Liver (tissue), 9 donors: ENCODE data around the gene JOSD2. TPM values are rescaled to one million over a fixed set of nuclear protein-coding genes. Genes with fewer than 3 reads are reported as not detected.

Experiments
- DNase-seq: peaks from one replicate; pipeline ENCODE4 v3.0.0-alpha.2; 2017; ENCODE audit warnings: low spot score
- H3K27ac ChIP-seq, 2 donors: one replicate each; pipeline ENCODE4 v1.7.0; 2013; ENCODE audit warnings: inconsistent platforms in 2 of 2, low read length in 2 of 2, control low read depth in 1 of 2, low read depth in 1 of 2, mild to moderate bottlenecking in 1 of 2
- H3K27me3 ChIP-seq, 4 donors: one replicate each; pipeline versions ENCODE4 v1.6.1 to v1.7.0; 2013; ENCODE audit warnings: low read length in 3 of 4, inconsistent platforms in 1 of 4, mild to moderate bottlenecking in 1 of 4, moderate library complexity in 1 of 4; ENCODE audit not compliant: control insufficient read depth in 4 of 4, insufficient read depth in 4 of 4
- H3K36me3 ChIP-seq, 4 donors: one replicate each; pipeline versions ENCODE4 v1.6.1 to v1.7.0; 2013; ENCODE audit warnings: low read length in 3 of 4, mild to moderate bottlenecking in 3 of 4, low read depth in 1 of 4, moderate library complexity in 1 of 4; ENCODE audit not compliant: control insufficient read depth in 4 of 4, insufficient read depth in 3 of 4
- H3K4me1 ChIP-seq, 4 donors: one replicate each; pipeline versions ENCODE4 v1.6.1 to v1.7.0; 2013; ENCODE audit warnings: low read length in 3 of 4, mild to moderate bottlenecking in 3 of 4, moderate library complexity in 1 of 4; ENCODE audit not compliant: control insufficient read depth in 4 of 4, insufficient read depth in 4 of 4
- H3K4me3 ChIP-seq, 3 donors: one replicate each; pipeline versions ENCODE4 v1.6.1 to v1.7.0; 2013; ENCODE audit warnings: low read length in 3 of 3, control low read depth in 1 of 3, low read depth in 1 of 3, mild to moderate bottlenecking in 1 of 3
- H3K9ac ChIP-seq, 2 donors: one replicate each; pipeline ENCODE4 v1.7.0; 2013; ENCODE audit warnings: low read length in 2 of 2, mild to moderate bottlenecking in 2 of 2, moderate library complexity in 2 of 2, control low read depth in 1 of 2, low read depth in 1 of 2
- H3K9me3 ChIP-seq, 4 donors: one replicate each; pipeline versions ENCODE4 v1.6.1 to v1.7.0; 2013; ENCODE audit warnings: low read length in 3 of 4; ENCODE audit not compliant: control insufficient read depth in 4 of 4
- EGR1 ChIP-seq, 2 donors: IDR thresholded peaks; 2 replicates each; pipeline ENCODE4 v1.6.1; 2016 to 2018; ENCODE audit warnings: antibody characterized with exemption in 2 of 2, low read depth in 2 of 2
- FOXA1 ChIP-seq: IDR thresholded peaks from 2 replicates; pipeline ENCODE4 v1.6.1; 2016; ENCODE audit warnings: antibody characterized with exemption
- FOXA2 ChIP-seq: IDR thresholded peaks from 2 replicates; pipeline ENCODE4 v1.6.1; 2016; ENCODE audit warnings: antibody characterized with exemption
- GABPA ChIP-seq, 2 donors: IDR thresholded peaks in 1 of 2; conservative IDR thresholded peaks in 1 of 2; 2 replicates each; pipeline ENCODE4 v1.6.1; 2016; ENCODE audit warnings: antibody characterized with exemption in 2 of 2, mild to moderate bottlenecking in 1 of 2, moderate library complexity in 1 of 2
- HNF4A ChIP-seq, 2 donors: conservative IDR thresholded peaks; 2 replicates each; pipeline ENCODE4 v1.6.1; 2016; ENCODE audit warnings: antibody characterized with exemption in 2 of 2, mild to moderate bottlenecking in 2 of 2
- HNF4G ChIP-seq: IDR thresholded peaks from 2 replicates; pipeline ENCODE4 v1.6.1; 2016; ENCODE audit warnings: antibody characterized with exemption
- JUND ChIP-seq, 2 donors: IDR thresholded peaks; 2 replicates each; pipeline ENCODE4 v1.6.1; 2016; ENCODE audit warnings: antibody characterized with exemption in 2 of 2
- NR2F2 ChIP-seq: IDR thresholded peaks from 2 replicates; pipeline ENCODE4 v1.6.1; 2016; ENCODE audit warnings: antibody characterized with exemption
- RAD21 ChIP-seq, 2 donors: IDR thresholded peaks; 2 replicates each; pipeline ENCODE4 v1.6.1; 2016; ENCODE audit warnings: antibody characterized with exemption in 2 of 2, mild to moderate bottlenecking in 2 of 2
- RXRA ChIP-seq, 2 donors: IDR thresholded peaks; 2 replicates each; pipeline ENCODE4 v1.6.1; 2017 to 2018; ENCODE audit warnings: antibody characterized with exemption in 2 of 2, mild to moderate bottlenecking in 1 of 2
- SP1 ChIP-seq: IDR thresholded peaks from 2 replicates; pipeline ENCODE4 v1.6.1; 2018; ENCODE audit warnings: antibody characterized with exemption, mild to moderate bottlenecking
- TAF1 ChIP-seq: conservative IDR thresholded peaks from 2 replicates; pipeline ENCODE4 v1.6.1; 2016; ENCODE audit warnings: antibody characterized with exemption, mild to moderate bottlenecking
- YY1 ChIP-seq: IDR thresholded peaks from 2 replicates; pipeline ENCODE4 v1.6.1; 2016; ENCODE audit warnings: antibody characterized with exemption, mild to moderate bottlenecking
- WGBS: extraction: QIAGEN DNeasy Blood & Tissue Kit; methylation state at CpG from one replicate; pipeline ENCODE4 v1.1.7; 2013; 5-methylcytosine and 5-hydroxymethylcytosine counted together
- polyA plus RNA-seq, 2 donors: library from polyadenylated mRNA; stranded (reverse) in 1 of 2; unstranded in 1 of 2; fragments of 200-250 nt in 1 of 2; fragments of >200 nt in 1 of 2; fragmentation: Nextera tagmentation in 1 of 2; extraction: Ambion mirVana in 1 of 2; gene quantifications; one replicate each; pipeline versions ENCODE4 v1.2.1 to v1.2.3, GENCODE V29; 2013 to 2015
- total RNA-seq, 2 donors: library from RNA; depleted of rRNA; stranded (reverse); fragments of >200 nt; gene quantifications; one replicate each; pipeline ENCODE4 v1.2.3, GENCODE V29; 2014
- TF ChIP-seq, protein P1 (sequence below): fragments of 150-350 bp; IDR thresholded peaks from 2 replicates; pipeline ENCODE4 v1.5.1; 2017; ENCODE audit warnings: improper control_type of control experiment, low read depth, low read length; ENCODE audit not compliant: missing input control
- TF ChIP-seq, protein P2 (sequence below): IDR thresholded peaks from 2 replicates; pipeline ENCODE4 v1.6.1; 2016; ENCODE audit warnings: antibody characterized with exemption
- TF ChIP-seq, protein P3 (sequence below): IDR thresholded peaks from 2 replicates; pipeline ENCODE4 v1.6.1; 2016; ENCODE audit warnings: antibody characterized with exemption
- TF ChIP-seq, protein P4 (sequence below): IDR thresholded peaks from 2 replicates; pipeline ENCODE4 v1.6.1; 2016; ENCODE audit warnings: antibody characterized with exemption, mild to moderate bottlenecking
- TF ChIP-seq, protein P5 (sequence below): IDR thresholded peaks from 2 replicates; pipeline ENCODE4 v1.6.1; 2016; ENCODE audit warnings: antibody characterized with exemption
- donor health status: healthy.
- donor health status: healthy.
- donor health status: healthy.
- donor health status: healthy.
- donor health status: healthy.

The JOSD2 gene
- total and polyA plus RNA-seq, 4 donors: 6.6 to 32.9 (median 20.0) TPM

DNA sequence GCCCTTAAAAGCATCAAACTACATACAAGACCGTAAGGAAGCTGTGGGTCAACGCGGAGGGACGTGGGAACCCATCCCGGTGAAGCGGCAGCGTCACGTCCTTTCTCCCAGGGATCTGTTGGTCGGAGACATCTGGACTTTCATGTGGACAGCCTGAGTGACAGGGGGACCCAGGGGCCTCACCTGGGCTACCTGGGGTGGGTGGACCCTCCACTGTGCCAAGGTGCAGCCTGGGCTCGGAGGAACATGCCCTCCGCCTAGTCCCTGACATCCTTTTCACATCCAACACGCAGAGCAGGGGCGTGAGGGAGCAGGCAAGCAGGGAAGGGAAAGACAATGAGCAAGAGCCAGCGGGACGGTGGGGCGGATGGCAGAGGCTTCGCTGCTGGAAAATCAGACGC lies 20.6 kb downstream of the JOSD2 start:
- Histone ChIP-seq H3K27me3 (no peaks in the 10 kb centered on the region), H3K4me1 (no peaks in the 10 kb centered on the region), H3K9me3 (no peaks in the 10 kb centered on the region), H3K4me3 (no peak overlapping the region), H3K27ac (no peak overlapping the region), H3K36me3 (no peaks in the 10 kb centered on the region), H3K9ac (no peak overlapping the region)
- DNase-seq: no peak
- TF ChIP-seq JUND (IDR thresholded peaks at IDR 0.05): no peak
- TF ChIP-seq YY1: no peak
- TF ChIP-seq, protein P1, sequence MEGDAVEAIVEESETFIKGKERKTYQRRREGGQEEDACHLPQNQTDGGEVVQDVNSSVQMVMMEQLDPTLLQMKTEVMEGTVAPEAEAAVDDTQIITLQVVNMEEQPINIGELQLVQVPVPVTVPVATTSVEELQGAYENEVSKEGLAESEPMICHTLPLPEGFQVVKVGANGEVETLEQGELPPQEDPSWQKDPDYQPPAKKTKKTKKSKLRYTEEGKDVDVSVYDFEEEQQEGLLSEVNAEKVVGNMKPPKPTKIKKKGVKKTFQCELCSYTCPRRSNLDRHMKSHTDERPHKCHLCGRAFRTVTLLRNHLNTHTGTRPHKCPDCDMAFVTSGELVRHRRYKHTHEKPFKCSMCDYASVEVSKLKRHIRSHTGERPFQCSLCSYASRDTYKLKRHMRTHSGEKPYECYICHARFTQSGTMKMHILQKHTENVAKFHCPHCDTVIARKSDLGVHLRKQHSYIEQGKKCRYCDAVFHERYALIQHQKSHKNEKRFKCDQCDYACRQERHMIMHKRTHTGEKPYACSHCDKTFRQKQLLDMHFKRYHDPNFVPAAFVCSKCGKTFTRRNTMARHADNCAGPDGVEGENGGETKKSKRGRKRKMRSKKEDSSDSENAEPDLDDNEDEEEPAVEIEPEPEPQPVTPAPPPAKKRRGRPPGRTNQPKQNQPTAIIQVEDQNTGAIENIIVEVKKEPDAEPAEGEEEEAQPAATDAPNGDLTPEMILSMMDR: no peak
- no peak for TF ChIP-seq HNF4G
- TF ChIP-seq, protein P2, sequence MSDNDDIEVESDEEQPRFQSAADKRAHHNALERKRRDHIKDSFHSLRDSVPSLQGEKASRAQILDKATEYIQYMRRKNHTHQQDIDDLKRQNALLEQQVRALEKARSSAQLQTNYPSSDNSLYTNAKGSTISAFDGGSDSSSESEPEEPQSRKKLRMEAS: no peak
- no peak for TF ChIP-seq HNF4A (conservative IDR thresholded peaks at IDR 0.05)
- no peak for TF ChIP-seq FOXA1
- no peak for TF ChIP-seq FOXA2
- TF ChIP-seq, protein P3, sequence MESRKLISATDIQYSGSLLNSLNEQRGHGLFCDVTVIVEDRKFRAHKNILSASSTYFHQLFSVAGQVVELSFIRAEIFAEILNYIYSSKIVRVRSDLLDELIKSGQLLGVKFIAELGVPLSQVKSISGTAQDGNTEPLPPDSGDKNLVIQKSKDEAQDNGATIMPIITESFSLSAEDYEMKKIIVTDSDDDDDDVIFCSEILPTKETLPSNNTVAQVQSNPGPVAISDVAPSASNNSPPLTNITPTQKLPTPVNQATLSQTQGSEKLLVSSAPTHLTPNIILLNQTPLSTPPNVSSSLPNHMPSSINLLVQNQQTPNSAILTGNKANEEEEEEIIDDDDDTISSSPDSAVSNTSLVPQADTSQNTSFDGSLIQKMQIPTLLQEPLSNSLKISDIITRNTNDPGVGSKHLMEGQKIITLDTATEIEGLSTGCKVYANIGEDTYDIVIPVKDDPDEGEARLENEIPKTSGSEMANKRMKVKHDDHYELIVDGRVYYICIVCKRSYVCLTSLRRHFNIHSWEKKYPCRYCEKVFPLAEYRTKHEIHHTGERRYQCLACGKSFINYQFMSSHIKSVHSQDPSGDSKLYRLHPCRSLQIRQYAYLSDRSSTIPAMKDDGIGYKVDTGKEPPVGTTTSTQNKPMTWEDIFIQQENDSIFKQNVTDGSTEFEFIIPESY: no peak
- no peak for TF ChIP-seq NR2F2
- TF ChIP-seq, protein P4, sequence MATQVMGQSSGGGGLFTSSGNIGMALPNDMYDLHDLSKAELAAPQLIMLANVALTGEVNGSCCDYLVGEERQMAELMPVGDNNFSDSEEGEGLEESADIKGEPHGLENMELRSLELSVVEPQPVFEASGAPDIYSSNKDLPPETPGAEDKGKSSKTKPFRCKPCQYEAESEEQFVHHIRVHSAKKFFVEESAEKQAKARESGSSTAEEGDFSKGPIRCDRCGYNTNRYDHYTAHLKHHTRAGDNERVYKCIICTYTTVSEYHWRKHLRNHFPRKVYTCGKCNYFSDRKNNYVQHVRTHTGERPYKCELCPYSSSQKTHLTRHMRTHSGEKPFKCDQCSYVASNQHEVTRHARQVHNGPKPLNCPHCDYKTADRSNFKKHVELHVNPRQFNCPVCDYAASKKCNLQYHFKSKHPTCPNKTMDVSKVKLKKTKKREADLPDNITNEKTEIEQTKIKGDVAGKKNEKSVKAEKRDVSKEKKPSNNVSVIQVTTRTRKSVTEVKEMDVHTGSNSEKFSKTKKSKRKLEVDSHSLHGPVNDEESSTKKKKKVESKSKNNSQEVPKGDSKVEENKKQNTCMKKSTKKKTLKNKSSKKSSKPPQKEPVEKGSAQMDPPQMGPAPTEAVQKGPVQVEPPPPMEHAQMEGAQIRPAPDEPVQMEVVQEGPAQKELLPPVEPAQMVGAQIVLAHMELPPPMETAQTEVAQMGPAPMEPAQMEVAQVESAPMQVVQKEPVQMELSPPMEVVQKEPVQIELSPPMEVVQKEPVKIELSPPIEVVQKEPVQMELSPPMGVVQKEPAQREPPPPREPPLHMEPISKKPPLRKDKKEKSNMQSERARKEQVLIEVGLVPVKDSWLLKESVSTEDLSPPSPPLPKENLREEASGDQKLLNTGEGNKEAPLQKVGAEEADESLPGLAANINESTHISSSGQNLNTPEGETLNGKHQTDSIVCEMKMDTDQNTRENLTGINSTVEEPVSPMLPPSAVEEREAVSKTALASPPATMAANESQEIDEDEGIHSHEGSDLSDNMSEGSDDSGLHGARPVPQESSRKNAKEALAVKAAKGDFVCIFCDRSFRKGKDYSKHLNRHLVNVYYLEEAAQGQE: no peak
- TF ChIP-seq, protein P5, sequence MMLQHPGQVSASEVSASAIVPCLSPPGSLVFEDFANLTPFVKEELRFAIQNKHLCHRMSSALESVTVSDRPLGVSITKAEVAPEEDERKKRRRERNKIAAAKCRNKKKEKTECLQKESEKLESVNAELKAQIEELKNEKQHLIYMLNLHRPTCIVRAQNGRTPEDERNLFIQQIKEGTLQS: no peak
- 95% methylated on average over 18 of the region's 18 CpGs for WGBS

DNA sequence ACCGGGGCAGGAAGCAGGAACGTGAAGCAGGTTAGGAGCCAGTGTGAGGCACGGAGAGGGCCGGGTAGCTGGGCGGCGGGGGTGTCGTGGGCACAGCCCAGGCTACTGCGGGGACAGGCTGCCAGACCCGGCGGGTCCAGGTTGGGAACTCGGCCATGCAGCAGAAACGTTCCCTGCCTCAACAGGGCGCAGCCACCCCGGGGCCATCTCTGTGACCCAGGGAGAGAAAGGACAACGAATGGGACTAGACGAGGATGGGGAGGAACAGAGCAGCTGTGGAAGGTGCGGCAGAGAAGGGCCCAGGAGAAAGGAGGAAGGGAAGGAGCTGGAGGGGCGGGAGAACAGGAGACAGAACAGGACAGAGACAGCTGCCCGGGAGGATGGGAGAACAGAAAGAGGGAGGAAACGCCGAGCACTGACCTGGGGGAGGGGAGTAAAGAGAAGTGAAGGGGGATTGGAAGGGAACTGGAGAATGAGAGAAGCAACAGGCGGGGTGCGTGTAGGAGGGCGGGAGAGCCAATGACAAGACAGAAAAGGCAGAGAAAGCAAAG lies 21.5 kb downstream of the JOSD2 start:
- H3K36me3 ChIP-seq: no peaks in the 10 kb centered on the region
- no peak for DNase-seq
- no peak overlapping the region for H3K4me3 ChIP-seq
- no peaks in the 10 kb centered on the region for H3K27me3 ChIP-seq
- H3K9me3 ChIP-seq: no peaks in the 10 kb centered on the region
- 55% methylated on average over 24 of the region's 24 CpGs for WGBS
- H3K9ac ChIP-seq: no peak overlapping the region
- no peaks in the 10 kb centered on the region for H3K4me1 ChIP-seq
- H3K27ac ChIP-seq: no peak overlapping the region
- TF ChIP-seq EGR1 (IDR thresholded peaks at IDR 0.05; ENCODE audit: low read depth in 2 of 2): no peak
- no peak for TF ChIP-seq FOXA1
- TF ChIP-seq JUND (IDR thresholded peaks at IDR 0.05): no peak
- no peak for TF ChIP-seq HNF4G
- TF ChIP-seq FOXA2: no peak
- TF ChIP-seq, protein P4: no peak
- TF ChIP-seq YY1: no peak
- TF ChIP-seq SP1: no peak
- TF ChIP-seq, protein P5: no peak
- no peak for TF ChIP-seq RAD21 (IDR thresholded peaks at IDR 0.05)
- TF ChIP-seq HNF4A (conservative IDR thresholded peaks at IDR 0.05): no peak
- TF ChIP-seq, protein P3: no peak
- no peak for TF ChIP-seq RXRA (IDR thresholded peaks at IDR 0.05)
- no peak for TF ChIP-seq GABPA (IDR thresholded peaks at IDR 0.05 in 1 of 2, conservative IDR thresholded peaks at IDR 0.05 in 1 of 2)
- TF ChIP-seq TAF1: no peak
